ENCODE data around the gene ATG10.

GRCh38 chr5:82150559-82150958 is 178.7 kb downstream of the ATG10 start:
- TF ChIP-seq POLR2AphosphoS5 (IDR thresholded peaks at IDR 0.05; ENCODE audit: low read depth, low read length) (no peak), TAF1 (CRISPR knock-in tag; IDR thresholded peaks at IDR 0.05) (no peak), JUND (CRISPR knock-in tag; IDR thresholded peaks at IDR 0.05) (no peak), RBAK (CRISPR knock-in tag; IDR thresholded peaks at IDR 0.05) (no peak), TCF7L2 (IDR thresholded peaks at IDR 0.05; ENCODE audit: low read depth, low read length) (no peak), CTCF (CRISPR knock-in tag; IDR thresholded peaks at IDR 0.05) (no peak), ZNF138 (CRISPR knock-in tag; IDR thresholded peaks at IDR 0.05; ENCODE audit: low read depth) (no peak), KDM2A (CRISPR knock-in tag; IDR thresholded peaks at IDR 0.05; ENCODE audit: borderline replicate concordance, low read depth) (no peak), IRF1 (CRISPR knock-in tag; IDR thresholded peaks at IDR 0.05; ENCODE audit: low read depth) (no peak), TBX2 (CRISPR knock-in tag; IDR thresholded peaks at IDR 0.05; ENCODE audit: borderline replicate concordance) (no peak), HNRNPLL (IDR thresholded peaks at IDR 0.05; ENCODE audit: low read depth, low read length, poor library complexity, severe bottlenecking) (no peak), HNRNPK (IDR thresholded peaks at IDR 0.05; ENCODE audit: low read depth, low read length, poor library complexity, severe bottlenecking) (no peak)
